Loucy (cell line): Measurements from ENCODE around the gene BFAR.

ENCODE experiments used
- CTCF ChIP-seq: fragments of 200-600 bp; sonication (generic); conservative IDR thresholded peaks from 2 replicates; pipeline ENCODE4 v1.5.1; 2014; ENCODE audit warnings: mild to moderate bottlenecking, antibody characterized with exemption, low read length
- EZH2phosphoT487 ChIP-seq: fragments of 200-600 bp; IDR thresholded peaks from 2 replicates; pipeline ENCODE4 v1.6.1; 2018; ENCODE audit warnings: antibody characterized with exemption, mild to moderate bottlenecking, moderate library complexity, borderline replicate concordance

- TF ChIP-seq CTCF, result no peak
- TF ChIP-seq EZH2phosphoT487, result no peak
Observed at GRCh38 chr16:14652726-14653125, 20.0 kb downstream of the BFAR start.
